HG02759 (cell line): ENCODE results near the gene GAPDH.
"Not testable (repeated sequence)": the region's sequence is repeated elsewhere in the genome, so short reads cannot be mapped to it uniquely, and the experiment has no call there.

Source experiments
- ATAC-seq: cut with Tn5 transposase; IDR thresholded peaks from one replicate; pipeline ENCODE4 v1.9.1; 2021; ENCODE audit warnings: mild to moderate bottlenecking, moderate library complexity; ENCODE audit not compliant: unreplicated experiment

The GAPDH gene

GRCh38 chr12:6541371-6542165 lies 7.3 kb downstream of the GAPDH start:
- ATAC-seq: no peak

GRCh38 chr12:6542209-6543009 lies 8.1 kb downstream of the GAPDH start:
- ATAC-seq: no peak

DNA sequence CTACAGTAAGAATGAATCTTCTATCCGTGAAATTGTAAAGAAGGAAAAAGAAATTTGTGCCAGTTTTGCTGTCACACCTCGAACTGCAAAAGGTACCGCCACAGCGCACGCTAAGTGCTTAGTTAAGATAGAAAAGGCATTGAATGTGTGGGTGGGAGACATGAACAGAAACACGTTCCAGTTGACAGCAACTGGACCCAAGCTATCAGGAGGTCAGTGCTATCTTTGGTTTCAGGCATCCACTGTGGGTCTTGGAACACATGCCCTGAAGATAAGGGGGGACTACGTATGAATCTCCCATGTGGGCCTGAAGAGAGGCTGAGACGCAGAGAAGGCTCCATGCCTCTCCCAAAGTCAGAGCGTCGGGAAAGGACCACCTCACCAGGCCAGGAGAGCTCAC lies 11.7 kb downstream of the GAPDH start:
- no peak for ATAC-seq

DNA sequence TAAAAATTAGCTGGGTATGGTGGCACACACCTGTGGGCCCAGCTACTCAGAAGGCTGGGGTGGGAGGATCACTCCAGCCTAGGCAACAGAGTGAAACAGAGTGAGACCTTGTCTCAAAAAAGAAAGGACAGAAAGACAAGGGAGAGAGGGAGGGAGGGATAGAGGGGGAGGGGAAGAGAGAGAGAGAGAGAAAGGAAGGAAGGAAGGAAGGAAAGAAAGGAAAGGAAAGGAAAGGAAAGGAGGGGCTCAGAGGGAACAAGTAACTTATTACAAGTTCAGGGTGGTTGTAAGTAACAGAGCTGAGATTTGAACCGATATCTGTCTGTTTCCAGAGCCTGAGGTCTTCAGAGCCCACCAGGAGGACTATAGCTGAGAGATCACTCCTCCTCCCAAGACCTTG lies 13.2 kb downstream of the GAPDH start:
- no peak for ATAC-seq

DNA sequence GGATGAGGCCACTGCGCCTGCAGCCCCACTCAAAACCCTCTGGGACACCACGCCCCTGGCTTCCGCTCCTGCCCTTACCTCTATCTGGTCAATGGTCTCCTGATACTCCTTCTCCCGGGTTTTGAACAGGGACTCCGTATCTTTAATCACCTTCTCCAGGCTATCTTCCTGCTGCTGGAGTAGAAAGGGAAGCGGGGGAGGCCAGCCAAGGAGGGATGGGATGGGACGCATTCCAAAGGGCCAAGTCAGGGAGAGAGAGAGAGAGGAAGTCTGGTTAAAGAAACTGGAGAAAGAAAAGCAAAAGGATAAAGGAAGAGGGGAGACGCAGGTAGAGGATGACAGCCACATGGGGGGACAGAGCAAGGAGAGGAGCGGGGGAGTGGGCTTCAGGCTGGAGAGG lies 13.7 kb downstream of the GAPDH start:
- no peak for ATAC-seq

DNA sequence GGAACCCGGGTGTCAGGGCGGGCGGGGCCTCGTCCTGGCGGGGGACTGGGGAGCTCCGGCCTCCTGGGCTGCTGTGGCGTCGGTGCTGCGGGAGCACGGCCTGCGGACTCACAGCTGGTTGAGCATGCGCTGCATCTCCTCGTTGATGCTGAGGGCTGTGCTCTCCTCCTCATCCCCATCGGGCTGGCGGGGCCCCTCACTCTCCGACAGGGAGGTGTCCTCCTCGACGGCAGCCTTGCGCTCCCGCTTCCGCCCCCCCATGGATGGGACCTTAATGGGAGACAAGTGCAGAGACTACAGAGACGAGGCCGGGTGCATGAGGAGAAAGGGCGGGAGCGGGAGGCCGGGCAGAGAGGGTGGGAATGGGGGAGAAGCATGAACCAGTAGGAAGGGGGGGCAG lies 14.2 kb downstream of the GAPDH start:
- no peak for ATAC-seq

GRCh38 chr12:6548966-6549683 lies 14.8 kb downstream of the GAPDH start:
- no peak for ATAC-seq

- ATAC-seq: no peak
These were observed 15.4 kb downstream of the GAPDH start for GRCh38 chr12:6549684-6550151.

GRCh38 chr12:6550294-6551062 lies 16.2 kb downstream of the GAPDH start:
- ATAC-seq: no peak

- no peak for ATAC-seq
These were observed 16.7 kb downstream of the GAPDH start for GRCh38 chr12:6551063-6551461.

DNA sequence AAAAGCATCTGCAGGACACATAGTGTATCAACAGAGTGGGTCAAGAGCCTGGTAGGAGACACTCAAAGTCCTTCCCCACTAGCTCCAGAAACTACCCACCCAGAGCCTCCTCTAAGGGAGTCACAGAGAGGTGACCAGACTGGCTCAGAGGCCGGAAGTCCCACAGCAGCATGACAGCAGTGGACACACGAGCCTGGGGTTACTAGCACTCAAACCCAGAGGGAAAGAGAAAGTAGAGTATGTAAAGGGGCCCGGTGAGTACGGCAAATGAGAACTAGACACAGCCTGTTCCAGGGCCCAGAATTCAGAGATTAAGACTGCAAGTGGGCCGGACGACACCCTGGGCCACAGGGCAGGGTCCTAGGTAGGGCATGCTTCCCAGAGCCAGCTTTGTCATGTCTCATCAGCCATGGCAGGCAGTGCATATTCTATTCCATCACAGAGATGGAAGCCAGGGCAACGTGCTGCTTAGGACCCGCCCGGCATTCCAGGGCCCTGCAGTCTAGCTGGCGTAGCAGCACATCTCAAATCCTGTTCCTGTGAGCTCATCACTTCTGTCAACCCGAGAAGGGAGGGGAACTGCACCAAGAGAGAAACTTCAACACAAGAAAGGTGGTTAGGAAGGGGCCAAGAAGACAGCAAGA lies 17.3 kb downstream of the GAPDH start:
- no peak for ATAC-seq

DNA sequence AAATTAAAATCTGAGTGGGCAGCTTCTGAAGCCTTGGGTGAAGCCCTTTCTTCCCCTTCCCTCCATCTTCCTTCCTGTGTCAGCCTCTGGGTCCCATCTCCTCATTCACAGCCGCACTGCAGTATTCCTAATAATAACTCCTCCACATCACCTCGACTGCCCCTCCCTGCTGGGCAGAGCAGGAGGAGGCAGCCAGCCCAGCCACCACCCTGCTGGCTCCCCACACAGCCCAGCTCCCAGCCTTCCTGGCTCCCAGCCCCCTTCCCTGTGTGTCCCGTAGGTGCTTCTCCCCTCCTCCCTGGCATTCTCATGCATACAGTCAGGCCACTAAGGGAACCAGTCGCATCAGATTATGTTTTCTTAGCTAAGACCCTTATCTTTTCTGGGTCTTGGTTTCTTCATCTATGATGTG lies 17.8 kb downstream of the GAPDH start:
- ATAC-seq: no peak

GRCh38 chr12:6553051-6553868 lies 18.9 kb downstream of the GAPDH start:
- ATAC-seq: no peak

DNA sequence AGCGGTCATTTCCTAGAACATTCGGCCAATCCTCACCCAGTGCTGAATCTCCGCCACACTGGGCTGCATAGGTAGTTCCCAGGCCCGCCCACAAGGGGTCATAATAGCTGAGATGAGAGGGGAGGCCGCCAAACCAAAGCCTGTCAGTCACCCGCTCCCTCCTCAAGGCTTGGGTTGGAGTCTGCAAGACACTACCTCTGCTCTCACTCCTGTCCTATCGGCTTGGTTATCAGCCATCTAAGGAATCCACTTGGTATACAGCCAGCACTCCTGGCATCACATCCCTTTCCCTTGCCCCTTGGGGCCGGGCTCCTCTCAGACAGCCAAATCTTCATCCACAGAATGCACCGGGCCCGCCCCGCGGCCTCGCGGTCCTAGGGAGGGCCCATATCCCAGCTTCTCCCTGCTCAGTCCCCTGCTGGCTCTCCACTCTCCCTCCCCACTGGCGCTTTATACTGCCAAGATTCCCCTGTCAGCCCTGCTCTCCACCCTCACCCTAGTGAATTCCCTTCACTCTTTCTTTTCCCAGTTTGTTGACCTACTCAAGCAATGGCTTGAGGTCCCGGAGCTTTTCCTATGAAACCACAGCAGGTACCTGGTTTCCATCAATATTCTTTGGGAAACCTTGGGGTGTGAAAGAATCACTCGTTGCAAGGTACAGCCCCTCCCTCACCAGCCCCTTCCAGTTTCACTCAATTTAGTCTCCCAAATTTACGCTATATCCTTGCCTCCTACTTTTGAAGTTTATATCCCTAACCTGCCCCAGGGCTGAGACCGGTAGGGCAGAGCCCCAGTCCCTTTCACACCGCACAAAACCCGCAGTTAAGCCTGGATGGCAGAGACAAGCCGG lies 20.1 kb downstream of the GAPDH start:
- peak; percentile 60 for ATAC-seq

DNA sequence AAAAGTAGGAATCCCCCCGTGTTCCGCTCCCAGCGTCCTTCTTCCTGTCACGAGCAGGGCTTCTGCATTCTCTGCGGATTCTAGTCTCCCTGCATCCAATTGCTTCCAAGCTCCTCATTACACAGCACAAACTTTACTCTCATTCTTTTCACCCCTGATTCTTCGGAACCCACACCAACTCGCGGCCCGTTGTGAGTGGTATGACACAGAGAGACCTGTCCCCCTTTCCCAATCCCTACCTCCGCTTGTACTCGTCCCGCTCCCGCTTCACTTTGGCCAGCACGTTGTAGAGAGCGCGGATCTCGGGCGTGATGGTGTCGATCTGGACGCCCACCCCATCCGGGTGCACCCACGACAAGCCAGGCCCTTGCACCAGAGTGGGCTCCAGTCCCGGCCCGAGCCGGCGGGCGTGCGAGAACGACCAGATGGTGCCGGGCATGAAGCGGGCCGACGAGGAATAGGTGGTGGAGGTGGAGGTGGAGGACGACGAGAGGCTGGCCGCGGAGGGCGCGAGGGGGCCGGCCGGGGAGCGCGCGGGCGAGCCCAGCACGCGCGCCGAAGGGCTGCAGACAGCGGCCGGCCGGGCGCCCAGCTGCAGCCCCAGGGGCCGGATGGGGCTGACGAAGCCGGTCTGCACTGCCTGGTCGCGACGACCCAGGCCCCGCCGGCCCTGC lies 20.8 kb downstream of the GAPDH start:
- ATAC-seq: peak; percentile 10

GRCh38 chr12:6556496-6556817 lies 22.1 kb downstream of the GAPDH start:
- ATAC-seq: not testable (repeated sequence)

- no peak for ATAC-seq
These were observed 22.5 kb downstream of the GAPDH start for GRCh38 chr12:6556857-6557256.
